ENCODE measurements around the gene VWA3B. TPM values are rescaled to one million over a fixed set of nuclear protein-coding genes. Genes with fewer than 3 reads are reported as not detected.

VWA3B gene
- polyA plus RNA-seq, 1 donor (not counting 4 experiments of a cell fraction or from before 2014, with no cell fraction given) = not detected

GRCh38 chr2:98242003-98242402 is 155.0 kb downstream of the VWA3B start:
- Histone ChIP-seq H3K27ac (ENCODE audit: control insufficient read depth, insufficient read depth, low read length) (no peak overlapping the region), H3K79me2 (ENCODE audit: control insufficient read depth, insufficient read depth, low read length) (no peaks in the 10 kb centered on the region), H3K4me3 (ENCODE audit: control insufficient read depth in 2 of 3, extremely low read depth in 1 of 3, insufficient read depth in 2 of 3, low read depth in 1 of 3, low read length in 3 of 3) (no peak overlapping the region), H3K36me3 (ENCODE audit: control insufficient read depth in 2 of 2, extremely low read depth in 1 of 2, insufficient read depth in 2 of 2, low read length in 2 of 2) (no peaks in the 10 kb centered on the region), H4K20me1 (ENCODE audit: control insufficient read depth, extremely low read depth, insufficient read depth, low read length) (no peaks in the 10 kb centered on the region), H2AFZ (ENCODE audit: control insufficient read depth, low read length) (no peak overlapping the region), H3K4me2 (ENCODE audit: control insufficient read depth, extremely low read depth, insufficient read depth, low read depth, low read length) (no peak overlapping the region), H3K9ac (ENCODE audit: control insufficient read depth, extremely low read depth, insufficient read depth, low read length) (no peak overlapping the region), H3K9me3 (ENCODE audit: control insufficient read depth, low read depth, low read length) (no peaks in the 10 kb centered on the region), H3K27me3 (ENCODE audit: control insufficient read depth, extremely low read depth, insufficient read depth, low read length) (no peaks in the 10 kb centered on the region), H3K9me1 (ENCODE audit: control insufficient read depth, extremely low read depth, insufficient read depth, low read length) (no peaks in the 10 kb centered on the region), H3K4me1 (ENCODE audit: control insufficient read depth, extremely low read depth, insufficient read depth, low read length) (no peaks in the 10 kb centered on the region)
- dilution Hi-C loops (cut with MboI; ENCODE audit: extremely low pct_ligation_motif_present, low sequenced_read_pairs) = no loop called here
- no peak for FAIRE-seq
- no peak for DNase-seq (ENCODE audit: low read depth, low spot score)
- TF ChIP-seq EZH2 (IDR thresholded peaks at IDR 0.05; ENCODE audit: low read length) = no peak
- TF ChIP-seq, protein P1, sequence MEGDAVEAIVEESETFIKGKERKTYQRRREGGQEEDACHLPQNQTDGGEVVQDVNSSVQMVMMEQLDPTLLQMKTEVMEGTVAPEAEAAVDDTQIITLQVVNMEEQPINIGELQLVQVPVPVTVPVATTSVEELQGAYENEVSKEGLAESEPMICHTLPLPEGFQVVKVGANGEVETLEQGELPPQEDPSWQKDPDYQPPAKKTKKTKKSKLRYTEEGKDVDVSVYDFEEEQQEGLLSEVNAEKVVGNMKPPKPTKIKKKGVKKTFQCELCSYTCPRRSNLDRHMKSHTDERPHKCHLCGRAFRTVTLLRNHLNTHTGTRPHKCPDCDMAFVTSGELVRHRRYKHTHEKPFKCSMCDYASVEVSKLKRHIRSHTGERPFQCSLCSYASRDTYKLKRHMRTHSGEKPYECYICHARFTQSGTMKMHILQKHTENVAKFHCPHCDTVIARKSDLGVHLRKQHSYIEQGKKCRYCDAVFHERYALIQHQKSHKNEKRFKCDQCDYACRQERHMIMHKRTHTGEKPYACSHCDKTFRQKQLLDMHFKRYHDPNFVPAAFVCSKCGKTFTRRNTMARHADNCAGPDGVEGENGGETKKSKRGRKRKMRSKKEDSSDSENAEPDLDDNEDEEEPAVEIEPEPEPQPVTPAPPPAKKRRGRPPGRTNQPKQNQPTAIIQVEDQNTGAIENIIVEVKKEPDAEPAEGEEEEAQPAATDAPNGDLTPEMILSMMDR (optimal IDR thresholded peaks at IDR 0.05 in 1 of 3, IDR thresholded peaks at IDR 0.05 in 1 of 3, conservative IDR thresholded peaks at IDR 0.05 in 1 of 3; ENCODE audit: extremely low read depth in 1 of 3, insufficient read depth in 2 of 3, low read length in 3 of 3) = no peak

- Histone ChIP-seq H3K4me1 (ENCODE audit: control insufficient read depth, extremely low read depth, insufficient read depth, low read length) (no peaks in the 10 kb centered on the region), H3K36me3 (ENCODE audit: control insufficient read depth in 2 of 2, extremely low read depth in 1 of 2, insufficient read depth in 2 of 2, low read length in 2 of 2) (no peaks in the 10 kb centered on the region), H2AFZ (ENCODE audit: control insufficient read depth, low read length) (no peak overlapping the region), H3K27me3 (ENCODE audit: control insufficient read depth, extremely low read depth, insufficient read depth, low read length) (no peaks in the 10 kb centered on the region), H3K9me3 (ENCODE audit: control insufficient read depth, low read depth, low read length) (peaks cover 3% of the 10 kb centered on the region), H4K20me1 (ENCODE audit: control insufficient read depth, extremely low read depth, insufficient read depth, low read length) (no peaks in the 10 kb centered on the region), H3K9me1 (ENCODE audit: control insufficient read depth, extremely low read depth, insufficient read depth, low read length) (no peaks in the 10 kb centered on the region), H3K79me2 (ENCODE audit: control insufficient read depth, insufficient read depth, low read length) (no peaks in the 10 kb centered on the region), H3K9ac (ENCODE audit: control insufficient read depth, extremely low read depth, insufficient read depth, low read length) (no peak overlapping the region), H3K27ac (ENCODE audit: control insufficient read depth, insufficient read depth, low read length) (no peak overlapping the region), H3K4me3 (ENCODE audit: control insufficient read depth in 2 of 3, extremely low read depth in 1 of 3, insufficient read depth in 2 of 3, low read depth in 1 of 3, low read length in 3 of 3) (no peak overlapping the region), H3K4me2 (ENCODE audit: control insufficient read depth, extremely low read depth, insufficient read depth, low read depth, low read length) (no peak overlapping the region)
- no peak for FAIRE-seq
- no peak for TF ChIP-seq EZH2 (IDR thresholded peaks at IDR 0.05; ENCODE audit: low read length)
- TF ChIP-seq, protein P1 (optimal IDR thresholded peaks at IDR 0.05 in 1 of 3, IDR thresholded peaks at IDR 0.05 in 1 of 3, conservative IDR thresholded peaks at IDR 0.05 in 1 of 3; ENCODE audit: extremely low read depth in 1 of 3, insufficient read depth in 2 of 3, low read length in 3 of 3) = no peak
- dilution Hi-C loops (cut with MboI; ENCODE audit: extremely low pct_ligation_motif_present, low sequenced_read_pairs) = no loop called here
- no peak for DNase-seq (ENCODE audit: low read depth, low spot score)
Measured at GRCh38 chr2:98245491-98245890, 158.5 kb downstream of the VWA3B start.

All from keratinocyte (primary cell).